ENCODE data around the gene INTS3.
A peak's percentile ranks its signal among the peaks of the same experiment; 100 is the strongest.

Gene INTS3

DNA sequence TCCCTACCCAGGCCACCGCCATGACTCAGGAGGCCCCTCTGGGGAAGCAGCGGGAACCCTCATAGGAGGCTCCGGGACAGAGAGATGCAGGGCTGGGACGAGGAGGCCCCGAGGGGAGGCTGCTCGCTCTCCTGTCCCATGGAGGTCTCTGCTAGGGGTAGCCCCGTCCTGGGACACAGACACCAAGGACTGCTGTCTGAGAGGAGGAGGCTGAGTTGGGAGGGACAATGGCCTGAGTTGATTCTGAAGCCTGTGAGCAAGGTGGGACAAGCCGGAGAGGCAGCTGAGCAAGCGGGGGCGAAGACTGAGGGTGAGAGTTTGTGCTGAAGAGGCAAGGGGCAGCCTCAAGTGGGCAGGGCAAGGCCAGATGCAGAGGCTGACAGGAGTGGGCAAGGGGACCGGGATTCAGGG, 64.8 kb downstream of the INTS3 start:
- Histone ChIP-seq H3K36me3 (no peaks in the 10 kb centered on the region), H3K4me1 (peaks cover 0 to 24% (median 19%) of the 10 kb centered on the region in 4 donors), H3K9me3 (no peaks in the 10 kb centered on the region), H3K27me3 (no peaks in the 10 kb centered on the region), H3K4me3 (no peak overlapping the region), H3K27ac (no peak overlapping the region)
- peak; percentile 22 to 66 for DNase-seq
- TF ChIP-seq, protein P1, sequence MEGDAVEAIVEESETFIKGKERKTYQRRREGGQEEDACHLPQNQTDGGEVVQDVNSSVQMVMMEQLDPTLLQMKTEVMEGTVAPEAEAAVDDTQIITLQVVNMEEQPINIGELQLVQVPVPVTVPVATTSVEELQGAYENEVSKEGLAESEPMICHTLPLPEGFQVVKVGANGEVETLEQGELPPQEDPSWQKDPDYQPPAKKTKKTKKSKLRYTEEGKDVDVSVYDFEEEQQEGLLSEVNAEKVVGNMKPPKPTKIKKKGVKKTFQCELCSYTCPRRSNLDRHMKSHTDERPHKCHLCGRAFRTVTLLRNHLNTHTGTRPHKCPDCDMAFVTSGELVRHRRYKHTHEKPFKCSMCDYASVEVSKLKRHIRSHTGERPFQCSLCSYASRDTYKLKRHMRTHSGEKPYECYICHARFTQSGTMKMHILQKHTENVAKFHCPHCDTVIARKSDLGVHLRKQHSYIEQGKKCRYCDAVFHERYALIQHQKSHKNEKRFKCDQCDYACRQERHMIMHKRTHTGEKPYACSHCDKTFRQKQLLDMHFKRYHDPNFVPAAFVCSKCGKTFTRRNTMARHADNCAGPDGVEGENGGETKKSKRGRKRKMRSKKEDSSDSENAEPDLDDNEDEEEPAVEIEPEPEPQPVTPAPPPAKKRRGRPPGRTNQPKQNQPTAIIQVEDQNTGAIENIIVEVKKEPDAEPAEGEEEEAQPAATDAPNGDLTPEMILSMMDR (IDR thresholded peaks at IDR 0.05) = no peak
- intact Hi-C loops (cut with DNase I; ENCODE audit: low total_unique reads) = no loop called here

DNA sequence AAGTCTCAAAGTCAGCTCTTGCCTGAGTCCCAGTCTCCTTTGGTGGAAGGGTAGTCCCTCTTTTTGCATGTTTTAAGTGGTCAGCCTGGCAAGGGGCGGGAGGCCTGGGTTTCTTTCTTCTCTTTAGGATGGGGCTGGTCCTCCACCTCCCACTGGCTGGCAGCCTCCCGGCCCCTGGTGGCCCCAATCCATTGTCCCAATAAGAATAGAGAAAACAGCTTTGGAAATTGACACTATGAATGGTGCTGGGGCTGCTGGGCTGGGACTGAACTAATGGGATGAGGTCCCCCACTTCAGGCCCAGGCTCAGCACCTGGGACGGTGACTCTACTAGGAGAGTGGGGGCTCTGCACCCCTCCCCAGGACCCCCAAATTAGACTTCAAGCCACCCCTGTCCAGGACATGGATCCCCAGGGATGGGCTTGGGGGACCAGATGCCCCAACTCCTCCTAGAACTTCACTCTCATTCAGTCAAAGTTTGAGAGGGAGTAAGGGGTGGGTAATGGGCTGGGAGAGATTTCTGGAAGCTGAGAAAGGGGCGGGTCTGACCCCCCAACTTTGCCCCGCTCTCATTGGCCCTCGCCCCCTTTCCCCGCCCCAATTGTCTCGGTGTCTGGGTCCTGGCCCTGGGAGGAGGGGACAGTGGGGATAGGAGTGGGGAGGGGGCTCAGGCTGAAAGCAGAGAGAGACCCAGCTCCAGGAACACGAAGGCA, 65.6 kb downstream of the INTS3 start:
- intact Hi-C loops (cut with DNase I; ENCODE audit: low total_unique reads) = no loop called here

DNA sequence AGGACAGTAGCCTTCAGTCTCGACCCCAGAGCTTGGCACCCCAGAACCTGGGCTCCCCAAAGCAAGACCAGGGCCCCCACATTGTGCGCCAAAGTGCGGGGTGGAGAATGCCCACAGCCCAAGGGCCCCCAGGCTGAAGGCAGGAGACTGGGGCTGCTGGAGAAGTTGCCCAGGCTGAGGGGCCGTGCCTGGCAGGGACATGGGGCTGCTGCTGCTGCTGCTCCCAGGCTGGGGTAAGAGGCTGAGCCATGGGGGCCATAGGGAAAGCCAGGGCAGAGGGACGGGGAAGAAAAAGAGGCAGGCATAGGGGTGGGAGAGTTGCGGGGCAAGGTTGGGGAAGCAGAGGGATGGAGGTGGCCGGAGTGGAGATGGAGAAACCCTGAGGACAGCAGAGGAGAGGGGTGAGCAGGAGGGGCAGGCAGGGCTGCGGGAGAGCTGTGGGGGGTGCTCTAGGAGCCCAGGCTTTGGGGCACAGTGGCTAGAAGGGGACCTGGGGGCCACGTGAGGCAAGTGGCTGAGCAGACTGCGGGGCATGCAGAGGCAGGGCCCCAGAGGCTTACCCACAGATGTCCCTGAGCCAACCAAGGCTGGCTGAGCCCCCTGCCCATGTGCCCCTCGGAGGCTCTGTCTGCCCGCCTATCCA, 66.2 kb downstream of the INTS3 start:
- H3K4me1 ChIP-seq = peaks cover 0 to 19% (median 17%) of the 10 kb centered on the region in 4 donors
- intact Hi-C loops (cut with DNase I; ENCODE audit: low total_unique reads) = loop anchor here (2.0 kb wide), 1 partner anchor 195 kb away; no protein-coding TSS in a partner anchor
- H3K9me3 ChIP-seq = no peaks in the 10 kb centered on the region
- peak; percentile 16 to 58 for DNase-seq
- H3K36me3 ChIP-seq = no peaks in the 10 kb centered on the region
- TF ChIP-seq, protein P1 (IDR thresholded peaks at IDR 0.05) = no peak
- no peak overlapping the region for H3K4me3 ChIP-seq
- H3K27me3 ChIP-seq = no peaks in the 10 kb centered on the region
- no peak overlapping the region for H3K27ac ChIP-seq

More for the DNA sequence above, 65.6 kb downstream of the INTS3 start:
- H3K4me3 ChIP-seq = no peak overlapping the region
- H3K36me3 ChIP-seq = no peaks in the 10 kb centered on the region
- H3K27ac ChIP-seq = no peak overlapping the region
- no peaks in the 10 kb centered on the region for H3K27me3 ChIP-seq
- H3K9me3 ChIP-seq = no peaks in the 10 kb centered on the region
- DNase-seq = peak; percentile 19 to 59
- TF ChIP-seq, protein P1 (IDR thresholded peaks at IDR 0.05) = no peak
- peaks cover 0 to 22% (median 19%) of the 10 kb centered on the region in 4 donors for H3K4me1 ChIP-seq

DNA sequence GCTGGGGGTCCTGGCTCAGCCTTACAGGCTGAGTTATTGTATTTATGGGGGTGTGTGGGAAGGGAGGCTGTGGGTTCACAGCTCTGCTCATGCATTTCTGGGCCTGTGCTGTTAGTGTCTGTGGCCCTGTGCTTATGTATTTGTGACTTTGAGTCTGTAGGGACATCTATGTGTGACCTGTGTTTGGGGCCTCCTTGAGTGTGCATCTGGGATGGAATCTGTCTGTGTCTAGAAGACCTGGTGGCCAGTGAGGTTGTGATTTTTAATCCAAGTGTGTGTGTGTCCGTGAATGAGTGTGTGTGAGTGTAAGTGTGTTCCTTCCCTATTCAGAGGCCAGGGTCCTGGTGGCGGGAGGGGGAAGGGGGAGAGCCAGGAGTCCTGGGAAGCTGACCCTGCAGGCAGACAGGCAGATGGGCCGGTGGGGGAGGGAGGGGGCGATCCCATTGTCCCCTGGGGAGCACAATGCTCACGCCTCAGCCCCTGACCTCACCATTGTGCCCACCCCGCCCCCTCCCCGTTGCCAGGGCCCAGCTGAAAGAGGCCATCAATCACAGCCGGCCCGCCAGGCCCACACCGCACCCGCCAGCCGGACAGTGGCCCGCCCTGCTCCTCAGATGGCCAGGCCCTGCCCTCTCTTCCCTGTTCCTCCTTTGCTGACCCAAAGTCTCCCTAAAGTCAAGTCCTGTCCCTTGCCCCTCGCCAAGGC, 66.9 kb downstream of the INTS3 start:
- H3K9me3 ChIP-seq = no peaks in the 10 kb centered on the region
- peaks cover 0 to 3% (median 0%) of the 10 kb centered on the region in 3 donors for H3K36me3 ChIP-seq
- H3K27me3 ChIP-seq = no peaks in the 10 kb centered on the region
- no peak overlapping the region for H3K27ac ChIP-seq
- H3K4me3 ChIP-seq = no peak overlapping the region
- intact Hi-C loops (cut with DNase I; ENCODE audit: low total_unique reads) = loop anchor here (2.0 kb wide), 1 partner anchor 194 kb away; no protein-coding TSS in a partner anchor
- H3K4me1 ChIP-seq = peaks cover 0 to 12% (median 10%) of the 10 kb centered on the region in 4 donors
- TF ChIP-seq, protein P1 (IDR thresholded peaks at IDR 0.05) = no peak
- peak; percentile 19 to 64 for DNase-seq

DNA sequence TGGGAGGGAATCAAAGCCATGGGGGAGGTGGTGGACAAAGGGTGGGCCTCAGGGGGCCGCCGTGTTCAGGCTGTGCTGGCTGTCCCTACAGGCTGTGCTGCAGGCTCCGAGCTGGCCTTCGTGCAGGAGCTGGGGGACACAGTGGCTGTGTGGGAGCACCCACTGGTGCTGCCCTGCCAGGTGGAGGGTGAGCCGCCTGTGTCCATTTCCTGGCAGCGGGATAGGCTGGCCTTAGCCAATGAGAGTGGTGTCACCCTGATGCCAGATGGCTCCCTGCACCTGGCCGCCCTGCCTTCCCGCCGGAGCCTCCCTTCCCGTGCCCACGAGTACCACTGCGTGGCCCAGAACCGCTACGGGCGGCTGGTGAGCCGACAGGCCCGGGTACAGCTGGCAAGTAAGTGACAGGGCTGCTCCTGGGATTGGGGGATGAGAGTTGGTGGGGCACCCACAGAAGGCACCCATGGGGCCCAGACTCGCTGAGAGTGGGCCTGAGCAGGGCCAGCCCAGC, 67.5 kb downstream of the INTS3 start:
- TF ChIP-seq, protein P1 (IDR thresholded peaks at IDR 0.05) = no peak
- Histone ChIP-seq H3K4me3 (no peak overlapping the region), H3K9me3 (no peaks in the 10 kb centered on the region), H3K27ac (no peak overlapping the region), H3K4me1 (peaks cover 0 to 9% (median 7%) of the 10 kb centered on the region in 4 donors), H3K36me3 (peaks cover 0 to 9% (median 0%) of the 10 kb centered on the region in 3 donors), H3K27me3 (no peaks in the 10 kb centered on the region)
- DNase-seq = peak; percentile 15 to 66
- intact Hi-C loops (cut with DNase I; ENCODE audit: low total_unique reads) = loop anchor here (2.0 kb wide), 1 partner anchor 193 kb away; no protein-coding TSS in a partner anchor

Data from tibial artery (tissue), 4 donors.